Epithelial cell of proximal tubule (primary cell): ENCODE data around the gene MSGN1. TPM values are rescaled to one million over a fixed set of nuclear protein-coding genes. Genes with fewer than 3 reads are reported as not detected.

ENCODE experiments used
- DNase-seq: peaks from one replicate; pipeline ENCODE4 v3.0.0-alpha.2; 2011; ENCODE audit warnings: low read depth
- H3K4me3 ChIP-seq: 2 replicates; pipeline ENCODE4 v1.5.1; 2011; ENCODE audit warnings: low read depth, mild to moderate bottlenecking, low read length
- total RNA-seq: library from RNA; depleted of rRNA; stranded (reverse); fragments of >200 nt; gene quantifications from 2 replicates; pipeline ENCODE4 v1.2.3, GENCODE V29; 2015
- TF ChIP-seq, protein P1 (sequence below): conservative IDR thresholded peaks from 2 replicates; pipeline ENCODE4 v1.5.1; 2012; ENCODE audit warnings: low read depth, mild to moderate bottlenecking, low read length

Gene MSGN1
- total RNA-seq, 1 donor from 2014 or later: not detected

DNA sequence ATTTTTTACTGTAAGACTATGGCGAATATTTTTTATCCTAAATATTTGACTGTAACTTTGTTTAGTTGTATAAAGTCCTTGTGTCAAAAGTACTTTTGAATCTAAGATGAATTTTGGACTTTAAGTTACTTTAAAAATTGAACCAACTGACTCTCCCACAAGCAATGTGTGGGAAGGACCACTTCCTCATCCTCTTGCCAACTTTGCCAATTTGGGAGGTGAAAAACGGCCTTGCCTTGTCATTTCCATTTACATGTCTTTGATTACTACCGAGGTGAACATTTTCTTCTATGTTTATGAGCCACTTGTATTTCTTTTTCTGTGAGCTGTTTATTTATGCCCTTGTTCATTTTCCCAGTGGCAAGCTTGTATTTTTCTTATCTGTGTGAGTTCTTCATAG lies 12.8 kb upstream of the MSGN1 start:
- DNase-seq: no peak
- no peak overlapping the region for H3K4me3 ChIP-seq
- TF ChIP-seq, protein P1, sequence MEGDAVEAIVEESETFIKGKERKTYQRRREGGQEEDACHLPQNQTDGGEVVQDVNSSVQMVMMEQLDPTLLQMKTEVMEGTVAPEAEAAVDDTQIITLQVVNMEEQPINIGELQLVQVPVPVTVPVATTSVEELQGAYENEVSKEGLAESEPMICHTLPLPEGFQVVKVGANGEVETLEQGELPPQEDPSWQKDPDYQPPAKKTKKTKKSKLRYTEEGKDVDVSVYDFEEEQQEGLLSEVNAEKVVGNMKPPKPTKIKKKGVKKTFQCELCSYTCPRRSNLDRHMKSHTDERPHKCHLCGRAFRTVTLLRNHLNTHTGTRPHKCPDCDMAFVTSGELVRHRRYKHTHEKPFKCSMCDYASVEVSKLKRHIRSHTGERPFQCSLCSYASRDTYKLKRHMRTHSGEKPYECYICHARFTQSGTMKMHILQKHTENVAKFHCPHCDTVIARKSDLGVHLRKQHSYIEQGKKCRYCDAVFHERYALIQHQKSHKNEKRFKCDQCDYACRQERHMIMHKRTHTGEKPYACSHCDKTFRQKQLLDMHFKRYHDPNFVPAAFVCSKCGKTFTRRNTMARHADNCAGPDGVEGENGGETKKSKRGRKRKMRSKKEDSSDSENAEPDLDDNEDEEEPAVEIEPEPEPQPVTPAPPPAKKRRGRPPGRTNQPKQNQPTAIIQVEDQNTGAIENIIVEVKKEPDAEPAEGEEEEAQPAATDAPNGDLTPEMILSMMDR: no peak

- TF ChIP-seq, protein P1: no peak
- H3K4me3 ChIP-seq: no peak overlapping the region
- no peak for DNase-seq
These were observed 11.9 kb upstream of the MSGN1 start for GRCh38 chr2:17804358-17804757.

GRCh38 chr2:17805166-17805565 lies 11.1 kb upstream of the MSGN1 start:
- TF ChIP-seq, protein P1: no peak
- DNase-seq: no peak
- H3K4me3 ChIP-seq: no peak overlapping the region

DNA sequence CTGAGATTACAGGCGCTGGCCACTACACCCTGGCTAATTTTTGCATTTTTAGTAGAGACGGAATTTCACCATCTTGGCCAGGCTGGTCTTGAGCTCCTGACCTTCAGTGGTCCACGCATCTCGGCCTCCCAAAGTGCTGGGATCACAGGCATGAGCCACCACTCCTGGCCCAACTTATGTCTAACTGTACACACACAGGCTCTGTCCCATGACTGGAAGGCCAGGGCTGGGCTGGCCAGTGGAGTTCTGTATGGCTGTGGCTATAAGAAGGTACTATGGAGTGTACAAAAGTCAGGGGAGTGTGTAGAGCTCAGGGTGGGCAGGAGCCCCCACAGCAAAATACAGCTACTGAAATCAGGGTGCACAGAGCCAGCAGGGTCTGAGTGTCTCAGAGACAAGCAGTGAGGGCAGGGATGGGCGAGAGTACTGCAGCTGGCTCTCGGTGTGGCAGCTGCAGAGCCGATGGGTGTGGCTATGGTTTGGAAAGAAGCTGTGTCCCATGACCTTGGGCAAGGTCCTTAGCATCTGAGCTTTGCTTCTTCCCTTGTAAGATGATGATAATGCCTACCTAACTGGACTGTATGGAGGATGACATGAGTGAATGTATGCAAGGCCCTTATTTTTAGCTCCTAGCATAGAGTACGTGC lies 10.4 kb upstream of the MSGN1 start:
- TF ChIP-seq, protein P1: no peak
- DNase-seq: no peak
- H3K4me3 ChIP-seq: no peak overlapping the region

DNA sequence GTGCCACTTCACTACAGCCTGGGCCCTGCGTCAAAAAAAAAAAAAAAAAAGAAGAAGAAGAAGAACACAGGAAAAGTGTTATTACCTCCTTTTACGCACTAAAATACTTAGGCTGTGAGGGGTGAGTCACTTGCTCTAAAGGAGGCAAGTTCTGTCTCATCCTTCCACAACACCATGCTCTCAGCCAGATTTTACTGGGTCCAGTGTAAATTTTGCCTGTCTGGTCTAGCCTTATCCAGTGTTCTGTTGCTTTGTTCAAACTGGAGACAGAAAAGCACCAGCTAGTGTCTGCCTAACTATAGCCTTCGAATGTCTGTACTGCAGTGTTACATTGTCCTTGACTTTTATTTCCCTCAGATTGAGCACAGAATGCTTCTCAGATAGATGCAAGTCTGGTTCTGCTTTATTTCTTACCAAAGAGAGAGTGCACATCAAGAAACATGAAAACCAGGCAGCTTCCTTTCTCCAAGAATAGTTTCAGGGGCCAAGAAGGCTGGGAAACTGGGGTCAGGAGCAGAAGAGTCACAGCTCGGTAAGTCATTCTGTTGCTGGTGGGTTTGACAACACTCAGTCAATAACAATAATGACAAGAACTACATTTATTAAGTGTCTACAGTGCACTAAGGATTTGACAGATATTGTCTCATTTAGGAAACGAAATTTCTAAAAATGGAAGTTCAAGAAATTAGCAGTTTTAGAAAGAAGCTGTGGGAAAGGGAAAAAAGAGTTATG lies 3.1 kb upstream of the MSGN1 start:
- DNase-seq: no peak
- TF ChIP-seq, protein P1: no peak
- H3K4me3 ChIP-seq: no peak overlapping the region

DNA sequence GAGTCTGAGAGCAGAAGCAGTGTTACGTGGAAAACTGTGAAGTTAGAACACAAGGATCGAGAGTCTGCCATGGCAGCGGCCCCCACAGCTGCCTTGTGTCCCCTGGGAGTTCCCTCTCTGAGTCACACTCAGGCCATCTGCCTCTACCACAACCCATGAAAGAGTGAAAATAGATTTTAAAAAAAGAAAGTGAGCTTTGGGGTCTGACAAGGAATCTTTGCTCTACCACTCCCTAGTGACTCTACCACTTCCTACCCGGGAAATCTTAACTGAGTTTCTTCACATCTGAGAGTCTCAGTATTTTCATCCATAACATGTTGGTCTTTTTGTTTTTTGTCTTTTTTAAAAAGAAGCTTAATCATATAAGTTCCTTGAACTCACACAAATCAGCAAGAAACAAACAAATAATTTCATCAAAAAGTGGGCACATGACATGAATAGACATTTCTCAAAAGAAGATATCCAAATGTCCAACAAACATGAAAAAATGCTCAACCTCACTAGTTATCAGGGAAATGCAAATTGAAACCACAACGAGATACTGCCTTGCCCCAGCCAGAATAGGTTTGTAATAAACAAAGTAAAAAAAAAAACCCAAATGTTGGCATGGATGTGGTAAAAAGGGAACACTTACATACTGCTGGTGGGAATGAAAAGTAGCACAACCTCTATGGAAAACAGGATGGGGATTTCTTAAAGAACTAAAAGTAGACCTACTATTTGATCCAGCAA lies 2.4 kb upstream of the MSGN1 start:
- DNase-seq: no peak
- H3K4me3 ChIP-seq: no peak overlapping the region
- TF ChIP-seq, protein P1: no peak
